ENCODE results near the gene CTDSP1. TPM values are rescaled to one million over a fixed set of nuclear protein-coding genes. Genes with fewer than 3 reads are reported as not detected.

The CTDSP1 gene
- total and polyA plus RNA-seq, 4 donors = 38.3 to 76.5 (median 56.6) TPM

GRCh38 chr2:218403810-218404209 lies 4.1 kb downstream of the CTDSP1 start:
- TF ChIP-seq, protein P1, sequence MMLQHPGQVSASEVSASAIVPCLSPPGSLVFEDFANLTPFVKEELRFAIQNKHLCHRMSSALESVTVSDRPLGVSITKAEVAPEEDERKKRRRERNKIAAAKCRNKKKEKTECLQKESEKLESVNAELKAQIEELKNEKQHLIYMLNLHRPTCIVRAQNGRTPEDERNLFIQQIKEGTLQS (IDR thresholded peaks at IDR 0.05) = no peak
- TF ChIP-seq GABPA (IDR thresholded peaks at IDR 0.05 in 1 of 2, conservative IDR thresholded peaks at IDR 0.05 in 1 of 2) = no peak
- no peak for TF ChIP-seq SP1 (IDR thresholded peaks at IDR 0.05)
- TF ChIP-seq, protein P2, sequence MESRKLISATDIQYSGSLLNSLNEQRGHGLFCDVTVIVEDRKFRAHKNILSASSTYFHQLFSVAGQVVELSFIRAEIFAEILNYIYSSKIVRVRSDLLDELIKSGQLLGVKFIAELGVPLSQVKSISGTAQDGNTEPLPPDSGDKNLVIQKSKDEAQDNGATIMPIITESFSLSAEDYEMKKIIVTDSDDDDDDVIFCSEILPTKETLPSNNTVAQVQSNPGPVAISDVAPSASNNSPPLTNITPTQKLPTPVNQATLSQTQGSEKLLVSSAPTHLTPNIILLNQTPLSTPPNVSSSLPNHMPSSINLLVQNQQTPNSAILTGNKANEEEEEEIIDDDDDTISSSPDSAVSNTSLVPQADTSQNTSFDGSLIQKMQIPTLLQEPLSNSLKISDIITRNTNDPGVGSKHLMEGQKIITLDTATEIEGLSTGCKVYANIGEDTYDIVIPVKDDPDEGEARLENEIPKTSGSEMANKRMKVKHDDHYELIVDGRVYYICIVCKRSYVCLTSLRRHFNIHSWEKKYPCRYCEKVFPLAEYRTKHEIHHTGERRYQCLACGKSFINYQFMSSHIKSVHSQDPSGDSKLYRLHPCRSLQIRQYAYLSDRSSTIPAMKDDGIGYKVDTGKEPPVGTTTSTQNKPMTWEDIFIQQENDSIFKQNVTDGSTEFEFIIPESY (IDR thresholded peaks at IDR 0.05) = no peak
- TF ChIP-seq FOXA1 (IDR thresholded peaks at IDR 0.05) = no peak
- TF ChIP-seq TAF1 (conservative IDR thresholded peaks at IDR 0.05) = no peak
- WGBS = 78% methylated on average over 7 of the region's 7 CpGs
- no peak for DNase-seq (ENCODE audit: low spot score)
- no peak overlapping the region for H3K27ac ChIP-seq (ENCODE audit: low read depth in 1 of 2, low read length in 2 of 2)
- H3K27me3 ChIP-seq (ENCODE audit: control insufficient read depth in 4 of 4, insufficient read depth in 4 of 4, low read length in 3 of 4) = no peaks in the 10 kb centered on the region
- no peaks in the 10 kb centered on the region for H3K9me3 ChIP-seq (ENCODE audit: control insufficient read depth in 4 of 4, low read length in 3 of 4)
- no peak overlapping the region for H3K9ac ChIP-seq (ENCODE audit: low read depth in 1 of 2, low read length in 2 of 2)
- H3K36me3 ChIP-seq (ENCODE audit: control insufficient read depth in 4 of 4, insufficient read depth in 3 of 4, low read depth in 1 of 4, low read length in 3 of 4) = peaks cover 7 to 19% (median 12%) of the 10 kb centered on the region in 4 donors
- peaks cover 19 to 66% (median 56%) of the 10 kb centered on the region in 4 donors for H3K4me1 ChIP-seq (ENCODE audit: control insufficient read depth in 4 of 4, insufficient read depth in 4 of 4, low read length in 3 of 4)
- no peak overlapping the region for H3K4me3 ChIP-seq (ENCODE audit: low read depth in 1 of 3, low read length in 3 of 3)

DNA sequence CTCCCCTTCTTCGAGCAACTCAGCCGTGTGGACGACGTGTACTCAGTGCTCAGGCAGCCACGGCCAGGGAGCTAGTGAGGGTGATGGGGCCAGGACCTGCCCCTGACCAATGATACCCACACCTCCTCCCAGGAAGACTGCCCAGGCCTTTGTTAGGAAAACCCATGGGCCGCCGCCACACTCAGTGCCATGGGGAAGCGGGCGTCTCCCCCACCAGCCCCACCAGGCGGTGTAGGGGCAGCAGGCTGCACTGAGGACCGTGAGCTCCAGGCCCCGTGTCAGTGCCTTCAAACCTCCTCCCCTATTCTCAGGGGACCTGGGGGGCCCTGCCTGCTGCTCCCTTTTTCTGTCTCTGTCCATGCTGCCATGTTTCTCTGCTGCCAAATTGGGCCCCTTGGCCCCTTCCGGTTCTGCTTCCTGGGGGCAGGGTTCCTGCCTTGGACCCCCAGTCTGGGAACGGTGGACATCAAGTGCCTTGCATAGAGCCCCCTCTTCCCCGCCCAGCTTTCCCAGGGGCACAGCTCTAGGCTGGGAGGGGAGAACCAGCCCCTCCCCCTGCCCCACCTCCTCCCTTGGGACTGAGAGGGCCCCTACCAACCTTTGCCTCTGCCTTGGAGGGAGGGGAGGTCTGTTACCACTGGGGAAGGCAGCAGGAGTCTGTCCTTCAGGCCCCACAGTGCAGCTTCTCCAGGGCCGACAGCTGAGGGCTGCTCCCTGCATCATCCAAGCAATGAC lies 4.8 kb downstream of the CTDSP1 start:
- no peak overlapping the region for H3K27ac ChIP-seq (ENCODE audit: low read depth in 1 of 2, low read length in 2 of 2)

More for the DNA sequence above, 4.8 kb downstream of the CTDSP1 start:
- no peak for DNase-seq (ENCODE audit: low spot score)
- H3K27me3 ChIP-seq (ENCODE audit: control insufficient read depth in 4 of 4, insufficient read depth in 4 of 4, low read length in 3 of 4) = no peaks in the 10 kb centered on the region
- H3K4me3 ChIP-seq (ENCODE audit: low read depth in 1 of 3, low read length in 3 of 3) = no peak overlapping the region
- H3K9ac ChIP-seq (ENCODE audit: low read depth in 1 of 2, low read length in 2 of 2) = no peak overlapping the region
- H3K4me1 ChIP-seq (ENCODE audit: control insufficient read depth in 4 of 4, insufficient read depth in 4 of 4, low read length in 3 of 4) = peaks cover 19 to 66% (median 56%) of the 10 kb centered on the region in 4 donors
- 73% methylated on average over 16 of the region's 16 CpGs for WGBS
- no peak for TF ChIP-seq FOXA1 (IDR thresholded peaks at IDR 0.05)
- TF ChIP-seq FOXA2 (IDR thresholded peaks at IDR 0.05) = no peak
- no peak for TF ChIP-seq EGR1 (IDR thresholded peaks at IDR 0.05; ENCODE audit: low read depth in 2 of 2)
- no peak for TF ChIP-seq TAF1 (conservative IDR thresholded peaks at IDR 0.05)
- TF ChIP-seq NR2F2 (IDR thresholded peaks at IDR 0.05) = no peak
- TF ChIP-seq JUND (IDR thresholded peaks at IDR 0.05) = no peak
- no peak for TF ChIP-seq SP1 (IDR thresholded peaks at IDR 0.05)
- TF ChIP-seq YY1 (IDR thresholded peaks at IDR 0.05) = no peak
- TF ChIP-seq CTCF (IDR thresholded peaks at IDR 0.05; ENCODE audit: low read depth, low read length, missing input control) = no peak
- TF ChIP-seq MAX (IDR thresholded peaks at IDR 0.05) = no peak
- TF ChIP-seq GABPA (IDR thresholded peaks at IDR 0.05 in 1 of 2, conservative IDR thresholded peaks at IDR 0.05 in 1 of 2) = no peak
- TF ChIP-seq, protein P2 (IDR thresholded peaks at IDR 0.05) = no peak
- no peaks in the 10 kb centered on the region for H3K9me3 ChIP-seq (ENCODE audit: control insufficient read depth in 4 of 4, low read length in 3 of 4)
- peaks cover 7 to 19% (median 12%) of the 10 kb centered on the region in 4 donors for H3K36me3 ChIP-seq (ENCODE audit: control insufficient read depth in 4 of 4, insufficient read depth in 3 of 4, low read depth in 1 of 4, low read length in 3 of 4)

Data from liver (tissue), 9 donors.